ENCODE data around the gene SRSF6.
A peak's percentile ranks its signal among the peaks of the same experiment; 100 is the strongest.
"Not testable (repeated sequence)": the region's sequence is repeated elsewhere in the genome, so short reads cannot be mapped to it uniquely, and the experiment has no call there.

Gene SRSF6

DNA sequence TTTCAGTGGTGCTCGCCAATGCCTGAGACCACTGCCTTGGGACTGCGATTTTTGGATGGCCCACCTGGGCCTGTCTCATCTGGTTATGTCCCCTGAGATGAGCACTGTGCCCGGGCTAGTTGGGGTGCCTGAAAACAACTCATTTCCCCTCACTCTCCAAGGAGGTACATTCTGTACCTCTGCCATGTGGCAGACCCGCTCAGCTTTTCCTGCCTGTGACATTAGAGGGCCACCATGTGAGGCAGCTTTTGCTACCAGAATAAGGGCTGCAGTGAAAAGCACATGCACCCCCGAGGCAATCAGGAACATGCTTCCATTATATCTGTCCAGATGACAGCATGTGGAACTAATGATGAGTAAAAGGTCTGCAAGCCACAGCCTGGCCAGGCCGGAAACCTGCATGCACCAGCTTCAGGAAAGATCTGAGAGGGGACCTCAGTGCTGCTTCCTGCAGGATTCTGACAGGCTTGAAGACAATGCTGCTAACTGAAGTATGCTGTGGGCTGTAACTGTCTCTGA is 11.3 kb upstream of the SRSF6 start:
- Histone ChIP-seq H3K79me2 (ENCODE audit: insufficient read depth, low read length) (no peaks in the 10 kb centered on the region), H4K20me1 (ENCODE audit: insufficient read depth, low read length) (no peaks in the 10 kb centered on the region), H3K36me3 (ENCODE audit: insufficient read depth, low read length) (no peaks in the 10 kb centered on the region), H3K4me2 (ENCODE audit: low read length) (no peak overlapping the region), H3K9me2 (ENCODE audit: low read depth, low read length) (no peaks in the 10 kb centered on the region), H3K9ac (ENCODE audit: low read length) (no peak overlapping the region), H3K4me1 (ENCODE audit: insufficient read depth, low read length, severe bottlenecking) (no peaks in the 10 kb centered on the region), H3K9me3 (ENCODE audit: low read length) (no peaks in the 10 kb centered on the region), H3K27ac (ENCODE audit: low read depth, low read length, poor library complexity, severe bottlenecking) (no peak overlapping the region), H2AFZ (ENCODE audit: low read length) (no peak overlapping the region), H3F3A (ENCODE audit: insufficient read depth, low read length) (no peaks in the 10 kb centered on the region), H3K27me3 (ENCODE audit: insufficient read depth, low read length) (no peaks in the 10 kb centered on the region), H3K4me3 (ENCODE audit: low read depth, low read length, poor library complexity, severe bottlenecking) (no peak overlapping the region)
- TF ChIP-seq, protein P1, sequence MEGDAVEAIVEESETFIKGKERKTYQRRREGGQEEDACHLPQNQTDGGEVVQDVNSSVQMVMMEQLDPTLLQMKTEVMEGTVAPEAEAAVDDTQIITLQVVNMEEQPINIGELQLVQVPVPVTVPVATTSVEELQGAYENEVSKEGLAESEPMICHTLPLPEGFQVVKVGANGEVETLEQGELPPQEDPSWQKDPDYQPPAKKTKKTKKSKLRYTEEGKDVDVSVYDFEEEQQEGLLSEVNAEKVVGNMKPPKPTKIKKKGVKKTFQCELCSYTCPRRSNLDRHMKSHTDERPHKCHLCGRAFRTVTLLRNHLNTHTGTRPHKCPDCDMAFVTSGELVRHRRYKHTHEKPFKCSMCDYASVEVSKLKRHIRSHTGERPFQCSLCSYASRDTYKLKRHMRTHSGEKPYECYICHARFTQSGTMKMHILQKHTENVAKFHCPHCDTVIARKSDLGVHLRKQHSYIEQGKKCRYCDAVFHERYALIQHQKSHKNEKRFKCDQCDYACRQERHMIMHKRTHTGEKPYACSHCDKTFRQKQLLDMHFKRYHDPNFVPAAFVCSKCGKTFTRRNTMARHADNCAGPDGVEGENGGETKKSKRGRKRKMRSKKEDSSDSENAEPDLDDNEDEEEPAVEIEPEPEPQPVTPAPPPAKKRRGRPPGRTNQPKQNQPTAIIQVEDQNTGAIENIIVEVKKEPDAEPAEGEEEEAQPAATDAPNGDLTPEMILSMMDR (IDR thresholded peaks at IDR 0.05; ENCODE audit: low read length): no peak
- no peak for TF ChIP-seq EZH2 (IDR thresholded peaks at IDR 0.05; ENCODE audit: borderline replicate concordance, low read length)

DNA sequence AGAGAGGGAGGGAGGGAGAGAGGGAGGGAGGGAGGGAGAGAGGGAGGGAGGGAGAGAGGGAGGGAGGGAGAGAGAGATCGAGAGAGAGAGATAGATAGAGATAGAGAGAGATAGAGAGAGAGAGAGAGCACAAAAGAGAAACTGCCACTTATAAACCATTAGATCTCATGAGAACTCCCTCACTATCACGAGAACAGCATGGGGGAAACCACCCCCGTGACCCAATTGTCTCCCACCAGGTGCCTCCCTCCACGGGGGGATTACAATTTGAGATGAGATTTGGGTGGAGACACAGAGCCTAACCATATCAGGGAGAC is 9.3 kb upstream of the SRSF6 start:
- H3K27ac ChIP-seq (ENCODE audit: low read depth, low read length, poor library complexity, severe bottlenecking); H3K36me3 ChIP-seq (ENCODE audit: insufficient read depth, low read length); H3K79me2 ChIP-seq (ENCODE audit: insufficient read depth, low read length); H3K9me2 ChIP-seq (ENCODE audit: low read depth, low read length); H3K9ac ChIP-seq (ENCODE audit: low read length); H3K4me3 ChIP-seq (ENCODE audit: low read depth, low read length, poor library complexity, severe bottlenecking); H3K9me3 ChIP-seq (ENCODE audit: low read length); H3F3A ChIP-seq (ENCODE audit: insufficient read depth, low read length); H4K20me1 ChIP-seq (ENCODE audit: insufficient read depth, low read length); H3K27me3 ChIP-seq (ENCODE audit: insufficient read depth, low read length); H3K4me1 ChIP-seq (ENCODE audit: insufficient read depth, low read length, severe bottlenecking); H3K4me2 ChIP-seq (ENCODE audit: low read length); H2AFZ ChIP-seq (ENCODE audit: low read length): not testable (repeated sequence)

DNA sequence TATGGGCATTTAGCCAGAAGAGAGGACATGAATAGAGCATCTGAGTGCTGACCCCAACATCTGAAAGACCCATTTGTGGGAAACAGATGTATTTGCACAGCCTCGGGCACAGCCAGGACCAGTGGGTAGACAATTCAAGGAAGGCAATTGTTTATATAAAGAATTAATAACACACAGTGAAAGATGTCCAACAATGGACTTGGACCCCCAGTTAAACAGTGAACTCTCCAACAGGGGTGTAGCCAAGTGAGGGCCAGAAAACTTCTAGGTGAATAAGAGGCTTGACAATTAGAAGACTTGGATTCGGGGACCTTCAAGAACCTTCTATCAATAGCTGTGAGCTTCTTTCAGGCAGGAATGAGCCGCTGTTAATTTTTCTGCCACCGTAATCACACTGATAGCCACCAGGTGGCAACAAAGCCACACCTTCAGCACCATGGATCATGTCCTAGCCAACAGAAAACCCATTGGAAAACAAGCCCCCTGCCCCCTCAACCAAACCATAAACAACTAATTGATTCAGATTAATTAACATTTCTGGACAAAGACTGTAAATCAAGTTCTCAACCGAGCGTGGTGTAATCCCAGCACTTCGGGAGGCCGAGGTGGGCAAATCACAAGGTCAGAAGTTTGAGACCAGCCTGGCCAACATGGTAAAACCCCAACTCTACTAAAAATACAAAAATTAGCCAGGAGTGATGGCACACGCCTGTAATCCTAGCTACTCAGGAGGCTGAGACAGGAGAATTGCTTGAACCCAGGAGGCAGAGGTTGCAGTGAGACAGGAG is 8.8 kb upstream of the SRSF6 start:
- H3K4me2 ChIP-seq (ENCODE audit: low read length): no peak overlapping the region
- H3K27ac ChIP-seq (ENCODE audit: low read depth, low read length, poor library complexity, severe bottlenecking): no peak overlapping the region

More for the DNA sequence above, 8.8 kb upstream of the SRSF6 start:
- no peaks in the 10 kb centered on the region for H3K36me3 ChIP-seq (ENCODE audit: insufficient read depth, low read length)
- H3K4me1 ChIP-seq (ENCODE audit: insufficient read depth, low read length, severe bottlenecking): no peaks in the 10 kb centered on the region
- TF ChIP-seq, protein P1 (IDR thresholded peaks at IDR 0.05; ENCODE audit: low read length): peak; percentile 87
- TF ChIP-seq EZH2 (IDR thresholded peaks at IDR 0.05; ENCODE audit: borderline replicate concordance, low read length): no peak
- no peak overlapping the region for H3K4me3 ChIP-seq (ENCODE audit: low read depth, low read length, poor library complexity, severe bottlenecking)
- H4K20me1 ChIP-seq (ENCODE audit: insufficient read depth, low read length): no peaks in the 10 kb centered on the region
- no peak overlapping the region for H3K9ac ChIP-seq (ENCODE audit: low read length)
- H3K9me3 ChIP-seq (ENCODE audit: low read length): no peaks in the 10 kb centered on the region
- no peaks in the 10 kb centered on the region for H3K9me2 ChIP-seq (ENCODE audit: low read depth, low read length)
- no peaks in the 10 kb centered on the region for H3K79me2 ChIP-seq (ENCODE audit: insufficient read depth, low read length)
- no peak overlapping the region for H2AFZ ChIP-seq (ENCODE audit: low read length)
- H3F3A ChIP-seq (ENCODE audit: insufficient read depth, low read length): no peaks in the 10 kb centered on the region
- H3K27me3 ChIP-seq (ENCODE audit: insufficient read depth, low read length): no peaks in the 10 kb centered on the region
